Muscle layer of duodenum (tissue), 2 donors: ENCODE data around the gene HMX3.

Experiments
- H3K27ac ChIP-seq: one replicate; pipeline ENCODE4 v1.7.0; 2013; ENCODE audit warnings: mild to moderate bottlenecking, low read length
- H3K27me3 ChIP-seq: one replicate; pipeline ENCODE4 v1.7.0; 2013; ENCODE audit warnings: low read depth, mild to moderate bottlenecking, control low read depth, low read length
- H3K36me3 ChIP-seq, 2 donors: one replicate each; pipeline ENCODE4 v1.7.0; 2013; ENCODE audit warnings: low read length in 2 of 2, control low read depth in 1 of 2, mild to moderate bottlenecking in 1 of 2; ENCODE audit not compliant: insufficient read depth in 2 of 2, control insufficient read depth in 1 of 2
- H3K4me1 ChIP-seq, 2 donors: one replicate each; pipeline ENCODE4 v1.7.0; 2013; ENCODE audit warnings: low read length in 2 of 2, mild to moderate bottlenecking in 2 of 2, control low read depth in 1 of 2, moderate library complexity in 1 of 2; ENCODE audit not compliant: insufficient read depth in 2 of 2, control insufficient read depth in 1 of 2
- H3K4me3 ChIP-seq, 2 donors: one replicate each; pipeline ENCODE4 v1.7.0; 2013; ENCODE audit warnings: low read length in 2 of 2, low read depth in 1 of 2, mild to moderate bottlenecking in 1 of 2
- H3K9me3 ChIP-seq, 2 donors: one replicate each; pipeline ENCODE4 v1.7.0; 2013; ENCODE audit warnings: low read length in 2 of 2, control low read depth in 1 of 2, mild to moderate bottlenecking in 1 of 2; ENCODE audit not compliant: control insufficient read depth in 1 of 2
- donor health status: healthy.

Gene HMX3

GRCh38 chr10:123136221-123136805 lies 543 bp downstream of the HMX3 start:
- Histone ChIP-seq H3K4me3 (peak overlapping the region in 1 of 2 donors; percentile 42), H3K9me3 (no peaks in the 10 kb centered on the region), H3K36me3 (no peaks in the 10 kb centered on the region), H3K4me1 (peaks cover 7 to 66% of the 10 kb centered on the region in 2 donors), H3K27me3 (peaks cover 94% of the 10 kb centered on the region), H3K27ac (no peak overlapping the region)

DNA sequence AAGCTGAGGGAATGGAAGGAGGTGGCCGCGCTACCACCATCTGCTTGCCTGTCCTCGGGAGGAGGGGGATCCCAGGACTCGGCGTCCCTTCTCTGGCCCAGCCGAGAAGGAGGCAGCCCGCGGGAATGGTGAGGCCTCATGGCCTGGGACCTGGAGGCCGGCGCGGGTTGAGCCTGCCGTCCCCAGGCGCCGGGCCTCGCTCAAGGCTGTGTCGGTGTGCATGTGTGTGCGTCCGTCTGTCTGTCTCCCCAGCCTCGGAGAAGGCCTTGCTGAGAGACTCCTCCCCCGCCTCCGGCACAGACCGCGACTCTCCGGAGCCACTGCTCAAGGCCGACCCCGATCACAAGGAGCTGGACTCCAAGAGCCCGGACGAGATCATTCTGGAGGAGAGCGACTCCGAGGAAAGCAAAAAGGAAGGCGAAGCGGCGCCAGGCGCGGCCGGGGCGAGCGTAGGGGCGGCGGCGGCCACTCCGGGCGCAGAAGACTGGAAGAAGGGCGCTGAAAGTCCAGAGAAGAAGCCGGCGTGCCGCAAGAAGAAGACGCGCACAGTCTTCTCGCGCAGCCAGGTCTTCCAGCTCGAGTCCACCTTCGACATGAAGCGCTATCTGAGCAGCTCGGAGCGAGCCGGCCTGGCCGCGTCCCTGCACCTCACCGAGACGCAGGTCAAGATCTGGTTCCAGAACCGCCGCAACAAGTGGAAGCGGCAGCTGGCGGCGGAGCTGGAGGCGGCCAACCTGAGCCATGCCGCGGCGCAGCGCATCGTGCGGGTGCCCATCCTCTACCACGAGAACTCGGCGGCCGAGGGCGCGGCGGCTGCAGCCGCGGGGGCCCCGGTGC lies 1.3 kb downstream of the HMX3 start:
- no peaks in the 10 kb centered on the region for H3K9me3 ChIP-seq
- no peaks in the 10 kb centered on the region for H3K36me3 ChIP-seq
- peaks cover 94% of the 10 kb centered on the region for H3K27me3 ChIP-seq
- peak overlapping the region in 1 of 2 donors; percentile 42 for H3K4me3 ChIP-seq
- H3K4me1 ChIP-seq: peaks cover 7 to 66% of the 10 kb centered on the region in 2 donors
- H3K27ac ChIP-seq: no peak overlapping the region

DNA sequence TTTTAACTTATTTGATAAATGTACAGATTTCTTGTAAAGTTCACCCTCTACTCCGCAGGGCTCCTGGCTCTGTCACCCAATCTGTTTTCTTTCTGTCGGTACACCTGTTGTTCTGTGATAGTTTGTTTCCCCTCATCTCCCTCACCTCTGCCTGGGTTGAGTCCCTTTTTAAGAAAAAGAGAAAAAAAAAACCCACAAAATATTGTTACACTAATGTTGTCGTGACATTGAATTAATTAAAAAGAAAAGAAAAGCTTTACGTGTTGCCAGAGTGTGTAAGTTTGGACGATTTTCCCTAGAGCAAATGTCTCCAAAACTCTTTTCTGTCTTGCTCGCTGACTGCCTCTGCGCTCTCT lies 3.4 kb downstream of the HMX3 start:
- Histone ChIP-seq H3K9me3 (no peaks in the 10 kb centered on the region), H3K4me1 (peaks cover 7 to 60% of the 10 kb centered on the region in 2 donors)

DNA sequence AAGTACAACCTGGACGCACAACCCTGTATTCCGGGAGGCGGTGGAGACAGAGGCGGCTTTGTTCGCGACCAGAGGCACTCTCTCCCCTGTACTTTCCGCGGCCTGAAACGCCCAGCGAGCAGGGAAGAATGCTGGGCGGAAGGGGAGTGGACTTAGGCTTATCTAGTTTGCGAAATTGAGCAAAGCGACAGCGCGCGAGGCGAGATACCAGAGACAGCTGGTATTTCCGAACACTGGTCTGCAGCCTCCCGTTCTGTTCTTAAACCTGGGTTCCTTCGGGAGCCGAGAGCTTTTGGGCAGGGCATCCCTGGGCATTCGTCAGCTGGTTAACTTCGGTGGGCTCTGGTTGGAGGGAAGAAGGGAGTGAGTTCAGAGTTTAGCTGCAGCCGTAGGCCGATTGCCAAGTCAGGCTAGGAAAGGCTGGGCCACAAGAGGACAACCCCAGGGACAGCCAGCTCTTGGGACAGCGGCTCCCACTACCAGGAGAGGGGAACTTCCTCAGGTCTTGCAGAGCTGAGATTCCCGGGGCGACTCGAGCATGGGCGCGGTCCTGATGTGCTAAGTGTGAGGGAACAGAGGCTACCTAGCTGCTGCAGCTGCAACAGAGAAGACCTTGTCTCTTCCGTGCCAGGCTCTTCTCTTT lies 3.9 kb downstream of the HMX3 start:
- no peak overlapping the region for H3K27ac ChIP-seq
- peaks cover 91% of the 10 kb centered on the region for H3K27me3 ChIP-seq
- H3K4me1 ChIP-seq: peaks cover 7 to 62% of the 10 kb centered on the region in 2 donors
- no peaks in the 10 kb centered on the region for H3K9me3 ChIP-seq
- no peak overlapping the region for H3K4me3 ChIP-seq
- no peaks in the 10 kb centered on the region for H3K36me3 ChIP-seq

More for the DNA sequence above, 3.4 kb downstream of the HMX3 start:
- no peak overlapping the region for H3K4me3 ChIP-seq
- H3K36me3 ChIP-seq: no peaks in the 10 kb centered on the region
- peaks cover 91% of the 10 kb centered on the region for H3K27me3 ChIP-seq
- no peak overlapping the region for H3K27ac ChIP-seq

DNA sequence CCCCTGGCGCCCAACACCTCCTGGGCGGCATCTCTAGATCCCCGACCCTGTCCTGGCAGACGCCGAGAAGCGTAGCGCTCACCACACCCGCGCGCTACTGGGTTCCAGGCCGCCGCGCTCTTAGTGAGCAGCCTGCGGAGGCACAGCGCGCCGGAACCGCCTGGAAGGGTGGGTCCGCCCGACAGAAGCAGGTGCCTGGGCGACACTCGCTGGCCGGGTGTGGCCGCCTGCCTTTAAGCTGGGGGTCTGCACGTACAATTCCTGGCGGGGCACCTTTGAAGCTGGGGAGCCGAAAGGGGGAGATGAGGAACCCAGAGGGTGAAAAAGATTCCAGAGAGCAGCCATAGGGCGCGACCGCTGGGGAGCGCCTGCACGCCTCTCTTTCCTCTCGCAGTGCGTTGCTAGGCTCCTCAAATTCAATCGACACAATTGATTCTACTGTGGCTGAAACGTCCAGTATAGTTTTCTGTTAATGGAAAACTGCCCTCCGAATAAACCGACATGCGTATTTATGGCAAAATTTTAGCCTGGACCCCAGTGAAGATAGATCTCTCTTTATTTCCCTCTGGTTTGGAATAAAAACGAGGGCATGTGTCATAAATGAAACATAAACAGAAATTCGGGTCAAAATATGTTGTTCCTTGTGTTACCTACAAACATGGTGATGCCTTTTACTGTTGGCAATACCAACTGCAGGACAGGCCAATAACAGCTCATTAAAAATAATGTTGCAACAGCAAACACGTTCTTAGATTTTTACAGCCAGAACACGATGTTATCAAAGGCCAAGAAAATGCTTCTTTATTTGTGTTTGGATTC lies 4.6 kb downstream of the HMX3 start:
- no peaks in the 10 kb centered on the region for H3K36me3 ChIP-seq
- no peak overlapping the region for H3K27ac ChIP-seq
- no peaks in the 10 kb centered on the region for H3K9me3 ChIP-seq
- peaks cover 91% of the 10 kb centered on the region for H3K27me3 ChIP-seq
- H3K4me1 ChIP-seq: peaks cover 4 to 59% of the 10 kb centered on the region in 2 donors
- H3K4me3 ChIP-seq: no peak overlapping the region

- H3K27ac ChIP-seq: no peak overlapping the region
- no peak overlapping the region for H3K4me3 ChIP-seq
- H3K9me3 ChIP-seq: no peaks in the 10 kb centered on the region
- H3K36me3 ChIP-seq: no peaks in the 10 kb centered on the region
- peaks cover 4 to 55% of the 10 kb centered on the region in 2 donors for H3K4me1 ChIP-seq
- H3K27me3 ChIP-seq: peaks cover 92% of the 10 kb centered on the region
These were observed 5.2 kb downstream of the HMX3 start for GRCh38 chr10:123140983-123141390.

- no peaks in the 10 kb centered on the region for H3K36me3 ChIP-seq
- H3K27ac ChIP-seq: no peak overlapping the region
- peaks cover 95% of the 10 kb centered on the region for H3K27me3 ChIP-seq
- peaks cover 4 to 54% of the 10 kb centered on the region in 2 donors for H3K4me1 ChIP-seq
- no peaks in the 10 kb centered on the region for H3K9me3 ChIP-seq
- no peak overlapping the region for H3K4me3 ChIP-seq
These were observed 6.3 kb downstream of the HMX3 start for GRCh38 chr10:123141791-123142700.

DNA sequence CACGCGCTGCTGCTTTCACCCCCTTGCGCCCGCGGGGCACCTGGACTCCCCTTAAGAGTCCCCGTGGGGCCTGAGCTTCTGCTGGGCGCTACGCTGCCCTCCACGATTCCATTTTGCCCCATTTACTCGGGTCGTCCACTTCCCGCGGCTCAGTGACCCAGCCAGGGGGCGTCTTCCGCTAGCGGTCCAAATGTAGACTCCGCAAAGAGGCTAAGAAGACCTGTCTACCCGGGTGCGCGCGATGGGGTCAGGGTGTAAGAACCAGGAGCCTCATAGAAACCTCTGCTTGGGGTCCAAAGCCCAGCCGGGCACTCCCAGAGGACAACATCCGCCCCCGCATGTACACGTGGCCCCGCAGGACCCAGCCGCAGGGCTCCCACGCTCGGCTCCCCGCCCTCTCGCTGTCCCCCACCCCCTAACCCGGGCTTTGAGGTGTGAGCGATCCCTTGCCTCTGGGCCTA lies 7.0 kb downstream of the HMX3 start:
- peaks cover 4 to 51% of the 10 kb centered on the region in 2 donors for H3K4me1 ChIP-seq
- no peak overlapping the region for H3K27ac ChIP-seq
- H3K27me3 ChIP-seq: peaks cover 96% of the 10 kb centered on the region
- no peaks in the 10 kb centered on the region for H3K36me3 ChIP-seq
- no peak overlapping the region for H3K4me3 ChIP-seq
- no peaks in the 10 kb centered on the region for H3K9me3 ChIP-seq

DNA sequence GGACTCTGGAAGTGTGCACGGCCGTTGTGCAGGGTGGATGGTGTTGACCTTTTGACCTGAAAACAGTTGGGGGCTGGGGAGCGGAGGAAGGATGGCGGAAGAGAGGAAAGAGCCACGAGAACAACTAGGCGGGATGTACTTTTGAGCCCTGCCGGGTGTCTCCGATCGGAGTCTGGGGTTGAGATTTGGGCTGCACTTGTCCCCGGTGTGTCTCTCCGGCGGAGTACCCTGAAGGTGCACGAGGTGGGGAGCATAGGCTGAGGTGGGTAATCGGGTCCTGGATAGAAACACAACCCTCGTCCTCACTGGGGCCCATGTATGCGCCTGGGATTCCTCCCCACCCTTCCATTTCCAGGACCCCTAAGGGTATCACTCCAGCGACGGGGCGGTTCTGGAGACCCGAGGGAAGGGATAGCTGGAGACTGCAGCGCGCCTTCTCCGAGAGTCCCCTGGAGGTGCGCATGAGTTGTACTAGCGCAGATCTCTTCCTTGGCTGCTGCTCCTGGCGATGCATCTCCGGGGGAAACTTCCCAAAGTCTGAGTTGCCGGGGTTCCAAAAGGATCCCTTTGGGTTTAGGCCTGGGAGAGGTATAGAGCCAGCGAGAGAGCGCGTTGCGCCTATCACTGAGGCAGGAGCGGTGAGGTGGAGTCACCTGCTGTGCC lies 7.5 kb downstream of the HMX3 start:
- H3K27ac ChIP-seq: no peak overlapping the region
- peaks cover 96% of the 10 kb centered on the region for H3K27me3 ChIP-seq
- no peak overlapping the region for H3K4me3 ChIP-seq

DNA sequence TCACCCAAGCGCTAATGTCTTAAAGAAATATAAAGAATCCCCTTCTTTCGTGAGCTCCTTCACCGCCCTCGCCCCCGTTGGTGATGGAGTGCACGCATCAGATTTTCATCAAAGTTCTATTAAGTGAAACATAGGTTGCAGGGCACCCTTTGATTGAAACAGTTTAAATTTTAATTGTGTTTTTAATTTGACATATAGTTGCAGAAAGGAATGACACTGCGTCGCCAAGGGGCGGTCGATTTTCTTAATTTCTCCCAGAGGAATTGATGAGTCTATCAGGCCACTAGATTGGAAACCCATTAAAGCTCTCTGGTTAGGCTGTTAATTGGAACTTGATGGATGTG lies 8.0 kb downstream of the HMX3 start:
- H3K36me3 ChIP-seq: no peaks in the 10 kb centered on the region
- H3K4me3 ChIP-seq: no peak overlapping the region
- no peaks in the 10 kb centered on the region for H3K9me3 ChIP-seq
- H3K4me1 ChIP-seq: peaks cover 4 to 59% of the 10 kb centered on the region in 2 donors
- H3K27me3 ChIP-seq: peaks cover 97% of the 10 kb centered on the region
- no peak overlapping the region for H3K27ac ChIP-seq

More for the DNA sequence above, 7.5 kb downstream of the HMX3 start:
- Histone ChIP-seq H3K36me3 (no peaks in the 10 kb centered on the region), H3K4me1 (peaks cover 4 to 54% of the 10 kb centered on the region in 2 donors), H3K9me3 (no peaks in the 10 kb centered on the region)
